ENCODE measurements around the gene TPSB2.

Gene TPSB2

GRCh38 chr16:1181404-1182315, 48.3 kb downstream of the TPSB2 start:
- no peak for FAIRE-seq

- FAIRE-seq = no peak
Observed at GRCh38 chr16:1180549-1181403, 49.2 kb downstream of the TPSB2 start.
